Suppressor macrophage treated with lipopolysaccharide for 1 hour (primary cell): ENCODE results near the gene HLA-DRB5.
"Not testable (repeated sequence)": the region's sequence is repeated elsewhere in the genome, so short reads cannot be mapped to it uniquely, and the experiment has no call there.

Experiments used
- DNase-seq, 3 donors: peaks; one replicate each; pipeline ENCODE4 v3.0.0-alpha.2; 2020 to 2022

The HLA-DRB5 gene

GRCh38 chr6:32501016-32501415, 29.1 kb downstream of the HLA-DRB5 start:
- no peak for DNase-seq

GRCh38 chr6:32492351-32492750, 37.7 kb downstream of the HLA-DRB5 start:
- DNase-seq, result no peak

- DNase-seq, result peak in 1 of 3 donors; percentile 26
Observed at GRCh38 chr6:32491700-32492099, 38.4 kb downstream of the HLA-DRB5 start.

- DNase-seq, result no peak
Observed at GRCh38 chr6:32488083-32488482, 42.0 kb downstream of the HLA-DRB5 start.

- no peak for DNase-seq
Observed at GRCh38 chr6:32484614-32484998, 45.5 kb downstream of the HLA-DRB5 start.

- DNase-seq, result no peak
Observed at GRCh38 chr6:32483968-32484613, 46.0 kb downstream of the HLA-DRB5 start.

- no peak for DNase-seq
Observed at GRCh38 chr6:32475392-32476206, 54.5 kb downstream of the HLA-DRB5 start.

- peak; percentile 37 to 65 (median 61) for DNase-seq
Observed at GRCh38 chr6:32473376-32474348, 56.4 kb downstream of the HLA-DRB5 start.

- peak; percentile 72 to 94 (median 91) for DNase-seq
Observed at GRCh38 chr6:32472781-32473375, 57.2 kb downstream of the HLA-DRB5 start.

GRCh38 chr6:32467743-32468503, 62.2 kb downstream of the HLA-DRB5 start:
- DNase-seq, result not testable (repeated sequence)
